ENCODE results near the gene TIGD1.

The TIGD1 gene

GRCh38 chr2:232501794-232502390 is 48.5 kb downstream of the TIGD1 start:
- DNase-seq (ENCODE audit: low spot score): no peak

GRCh38 chr2:232501331-232501771 is 49.0 kb downstream of the TIGD1 start:
- DNase-seq (ENCODE audit: low spot score): no peak

- no peak for DNase-seq (ENCODE audit: low spot score)
Measured at GRCh38 chr2:232498452-232498851, 51.9 kb downstream of the TIGD1 start.
